ENCODE measurements around the gene CCT6A. TPM values are rescaled to one million over a fixed set of nuclear protein-coding genes. Genes with fewer than 3 reads are reported as not detected.

The CCT6A gene
- total and polyA plus RNA-seq, 2 of the 4 experiments (the other 2 are of a cell fraction) = 135 to 265 TPM

DNA sequence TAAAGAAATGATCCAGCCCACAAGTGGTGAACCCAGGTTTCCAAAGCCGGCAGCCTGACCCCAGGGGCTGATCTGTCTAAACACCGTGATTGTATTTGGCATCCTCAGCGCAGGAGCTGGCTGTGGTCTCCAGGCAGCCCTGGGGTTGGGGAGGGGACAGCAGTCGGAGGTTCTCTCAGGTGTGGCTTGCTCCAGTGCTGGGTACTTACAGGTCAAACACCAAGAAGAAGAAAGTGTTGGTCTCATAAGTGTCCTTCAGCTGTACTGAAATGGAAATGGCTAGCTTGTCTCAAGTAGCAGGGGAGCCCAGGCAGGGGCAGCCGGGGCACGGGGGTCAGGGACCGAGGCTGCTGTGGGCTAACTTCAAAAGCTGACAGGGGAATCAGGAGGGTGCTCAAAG, 35.2 kb downstream of the CCT6A start:
- H3K23ac ChIP-seq (ENCODE audit: low read depth, low read length) = no peak overlapping the region
- no TSS peak for BruUV-seq (replicated peaks)
- dilution Hi-C loops (cut with HindIII; ENCODE audit: low sequenced_read_pairs, unreplicated experiment) (no loop called here), intact Hi-C loops (cut with micrococcal nuclease) (no loop called here), in situ Hi-C loops (cut with MboI; ENCODE audit: low sequenced_read_pairs) (loop anchor here (25.0 kb wide), 2 partner anchors 799 to 1324 kb away; partner anchors contain the start of gene SEC61G)
- H4K91ac ChIP-seq (ENCODE audit: insufficient read depth, low read depth, low read length) = no peak overlapping the region
- no peak overlapping the region for H3K4me2 ChIP-seq (ENCODE audit: low read depth, low read length)
- H2AK5ac ChIP-seq (ENCODE audit: low read depth, low read length) = no peak overlapping the region
- H3K9me3 ChIP-seq (ENCODE audit: control insufficient read depth, insufficient read depth, low read length) = no peaks in the 10 kb centered on the region
- H2BK5ac ChIP-seq (ENCODE audit: low read depth, low read length, poor library complexity, severe bottlenecking) = no peak overlapping the region
- H2BK120ac ChIP-seq (ENCODE audit: low read depth, low read length) = no peak overlapping the region
- no peak overlapping the region for H2AK9ac ChIP-seq (replicated peaks; ENCODE audit: low read depth, low read length, poor library complexity)
- no peak overlapping the region for H3K9ac ChIP-seq (ENCODE audit: low read depth, low read length)
- H3K56ac ChIP-seq (ENCODE audit: extremely low read depth, insufficient read depth, low read length) = no peak overlapping the region
- H3K36me3 ChIP-seq (ENCODE audit: control insufficient read depth, insufficient read depth, low read length) = peaks cover 15% of the 10 kb centered on the region; the same call in 1 of the 2 replicates
- CTCF ChIA-PET = no interaction called here
- no peak overlapping the region for H3K14ac ChIP-seq (replicated peaks; ENCODE audit: low read depth, low read length)
- H4K20me1 ChIP-seq (ENCODE audit: insufficient read depth, low read length) = no peaks in the 10 kb centered on the region
- TF ChIP-seq POLR2A (IDR thresholded peaks at IDR 0.05; ENCODE audit: low read depth, low read length) (no peak), RCOR1 (IDR thresholded peaks at IDR 0.05; ENCODE audit: insufficient replicate concordance, low read length) (no peak), FOS (IDR thresholded peaks at IDR 0.05; ENCODE audit: low read depth, low read length) (no peak), CEBPB (IDR thresholded peaks at IDR 0.05; ENCODE audit: low read depth, low read length) (no peak), RAD21 (IDR thresholded peaks at IDR 0.05; ENCODE audit: low read length) (no peak), RFX5 (IDR thresholded peaks at IDR 0.05; ENCODE audit: low read depth, low read length) (no peak), MXI1 (IDR thresholded peaks at IDR 0.05; ENCODE audit: borderline replicate concordance, low read depth, low read length) (no peak), SMC3 (IDR thresholded peaks at IDR 0.05; ENCODE audit: low read depth, low read length) (no peak), CHD1 (IDR thresholded peaks at IDR 0.05; ENCODE audit: low read depth, low read length) (no peak), BHLHE40 (IDR thresholded peaks at IDR 0.05; ENCODE audit: low read depth, low read length) (no peak), MAFK (IDR thresholded peaks at IDR 0.05; ENCODE audit: low read depth, low read length) (no peak), NFE2L2 (IDR thresholded peaks at IDR 0.05; ENCODE audit: low read depth, low read length) (no peak), MAZ (IDR thresholded peaks at IDR 0.05; ENCODE audit: borderline replicate concordance, low read depth, low read length) (no peak)
- TF ChIP-seq, protein P1, sequence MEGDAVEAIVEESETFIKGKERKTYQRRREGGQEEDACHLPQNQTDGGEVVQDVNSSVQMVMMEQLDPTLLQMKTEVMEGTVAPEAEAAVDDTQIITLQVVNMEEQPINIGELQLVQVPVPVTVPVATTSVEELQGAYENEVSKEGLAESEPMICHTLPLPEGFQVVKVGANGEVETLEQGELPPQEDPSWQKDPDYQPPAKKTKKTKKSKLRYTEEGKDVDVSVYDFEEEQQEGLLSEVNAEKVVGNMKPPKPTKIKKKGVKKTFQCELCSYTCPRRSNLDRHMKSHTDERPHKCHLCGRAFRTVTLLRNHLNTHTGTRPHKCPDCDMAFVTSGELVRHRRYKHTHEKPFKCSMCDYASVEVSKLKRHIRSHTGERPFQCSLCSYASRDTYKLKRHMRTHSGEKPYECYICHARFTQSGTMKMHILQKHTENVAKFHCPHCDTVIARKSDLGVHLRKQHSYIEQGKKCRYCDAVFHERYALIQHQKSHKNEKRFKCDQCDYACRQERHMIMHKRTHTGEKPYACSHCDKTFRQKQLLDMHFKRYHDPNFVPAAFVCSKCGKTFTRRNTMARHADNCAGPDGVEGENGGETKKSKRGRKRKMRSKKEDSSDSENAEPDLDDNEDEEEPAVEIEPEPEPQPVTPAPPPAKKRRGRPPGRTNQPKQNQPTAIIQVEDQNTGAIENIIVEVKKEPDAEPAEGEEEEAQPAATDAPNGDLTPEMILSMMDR (conservative IDR thresholded peaks at IDR 0.05; ENCODE audit: low read depth, low read length) = no peak
- TF ChIP-seq, protein P2, sequence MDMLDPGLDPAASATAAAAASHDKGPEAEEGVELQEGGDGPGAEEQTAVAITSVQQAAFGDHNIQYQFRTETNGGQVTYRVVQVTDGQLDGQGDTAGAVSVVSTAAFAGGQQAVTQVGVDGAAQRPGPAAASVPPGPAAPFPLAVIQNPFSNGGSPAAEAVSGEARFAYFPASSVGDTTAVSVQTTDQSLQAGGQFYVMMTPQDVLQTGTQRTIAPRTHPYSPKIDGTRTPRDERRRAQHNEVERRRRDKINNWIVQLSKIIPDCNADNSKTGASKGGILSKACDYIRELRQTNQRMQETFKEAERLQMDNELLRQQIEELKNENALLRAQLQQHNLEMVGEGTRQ (IDR thresholded peaks at IDR 0.05; ENCODE audit: low read depth, low read length) = no peak
- TF ChIP-seq, protein P3, sequence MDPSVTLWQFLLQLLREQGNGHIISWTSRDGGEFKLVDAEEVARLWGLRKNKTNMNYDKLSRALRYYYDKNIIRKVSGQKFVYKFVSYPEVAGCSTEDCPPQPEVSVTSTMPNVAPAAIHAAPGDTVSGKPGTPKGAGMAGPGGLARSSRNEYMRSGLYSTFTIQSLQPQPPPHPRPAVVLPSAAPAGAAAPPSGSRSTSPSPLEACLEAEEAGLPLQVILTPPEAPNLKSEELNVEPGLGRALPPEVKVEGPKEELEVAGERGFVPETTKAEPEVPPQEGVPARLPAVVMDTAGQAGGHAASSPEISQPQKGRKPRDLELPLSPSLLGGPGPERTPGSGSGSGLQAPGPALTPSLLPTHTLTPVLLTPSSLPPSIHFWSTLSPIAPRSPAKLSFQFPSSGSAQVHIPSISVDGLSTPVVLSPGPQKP (IDR thresholded peaks at IDR 0.05; ENCODE audit: borderline replicate concordance, low read depth, low read length) = no peak
- POLR2A ChIA-PET (ENCODE audit: unreplicated experiment) = no interaction called here
- H4K5ac ChIP-seq (ENCODE audit: low read depth, low read length) = no peak overlapping the region
- H2BK20ac ChIP-seq (ENCODE audit: low read depth, low read length) = no peak overlapping the region
- no peak overlapping the region for H4K8ac ChIP-seq (ENCODE audit: low read depth in 2 of 2, low read length in 2 of 2)
- H2BK15ac ChIP-seq (ENCODE audit: low read depth, low read length) = no peak overlapping the region
- H3K27ac ChIP-seq (ENCODE audit: insufficient read depth, low read length) = no peak overlapping the region
- 100% methylated on average over 1 of the region's 7 CpGs; no CpG with 5 or more reads in 1 of the 2 experiments for WGBS, 2 experiments (ENCODE audit: extremely low coverage in 2 of 2, insufficient read length in 1 of 2)
- H2AFZ ChIP-seq (replicated peaks; ENCODE audit: low read length, poor library complexity) = no peak overlapping the region
- ATAC-seq (ENCODE audit: low read depth) (no peak), DNase-seq (no peak)
- no peak overlapping the region for H3K4ac ChIP-seq (ENCODE audit: low read depth, low read length)
- H3K18ac ChIP-seq (ENCODE audit: low read depth, low read length) = no peak overlapping the region
- 0 out of 4 replicates have a peak, but pooled peaks cover 0 to 3% of the 10 kb centered on the region in 2 experiments for H3K79me1 ChIP-seq (ENCODE audit: low read depth in 1 of 2, low read length in 2 of 2)
- H3K27me3 ChIP-seq (ENCODE audit: control insufficient read depth, insufficient read depth, low read length) = no peaks in the 10 kb centered on the region
- 0 out of 2 replicates have a peak, but pooled peaks cover 3% of the 10 kb centered on the region for H3K9me1 ChIP-seq (ENCODE audit: insufficient read depth, low read length)
- H3K4me1 ChIP-seq (ENCODE audit: control insufficient read depth, insufficient read depth, low read length) = no peaks in the 10 kb centered on the region; the same call in 1 of the 2 replicates
- H3K4me3 ChIP-seq (ENCODE audit: insufficient read depth, low read depth, low read length) = no peak overlapping the region
